SK-N-SH (cell line): ENCODE data around the gene SOX8. TPM values are rescaled to one million over a fixed set of nuclear protein-coding genes. Genes with fewer than 3 reads are reported as not detected.

ENCODE experiments used
- CTCF ChIA-PET: fragments of 300-600, 350-600 bp; formaldehyde crosslinking; extraction: SDS; loops from one replicate; lab custom pipeline; 2021; lab: Yijun Ruan, JAX
- POLR2A ChIA-PET: fragments of 350-600 bp; sonication (Branson Sonifier 250); formaldehyde crosslinking; extraction: SDS; loops from one replicate; lab custom pipeline; 2020; ENCODE audit warnings: antibody characterized with exemption, inconsistent platforms; lab: Yijun Ruan, JAX
- DNase-seq: peaks from one replicate; pipeline ENCODE4 v3.0.0; 2012
- H2AFZ ChIP-seq: fragments of 200-600 bp; sonication (generic); 2 replicates; pipeline ENCODE4 v1.8.1; 2016; ENCODE audit warnings: antibody characterized with exemption, mild to moderate bottlenecking, low read depth
- H3F3A ChIP-seq: fragments of 200-600 bp; sonication (generic); replicated peaks from 2 replicates; pipeline ENCODE3; 2016; ENCODE audit warnings: antibody characterized with exemption, mild to moderate bottlenecking; ENCODE audit not compliant: insufficient read depth
- H3K27ac ChIP-seq, 2 experiments: fragments of 200-500 bp in 1 of 2; fragments of 200-600 bp in 1 of 2; sonication (Bioruptor generic) in 1 of 2; sonication (generic), shearing (Covaris generic) in 1 of 2; 2 replicates each; pipeline versions ENCODE4 v1.5.1 to v1.6.1; 2014 to 2016; ENCODE audit warnings: low read depth in 2 of 2, inconsistent platforms in 1 of 2, low read length in 1 of 2, mild to moderate bottlenecking in 1 of 2, mixed read lengths in 1 of 2
- H3K27me3 ChIP-seq: fragments of 200-600 bp; sonication (generic), shearing (Covaris generic); 2 replicates; pipeline ENCODE4 v1.6.1; 2016; ENCODE audit warnings: mixed run types; ENCODE audit not compliant: insufficient read depth
- H3K36me3 ChIP-seq, 2 experiments: fragments of 200-500 bp in 1 of 2; fragments of 200-600 bp in 1 of 2; sonication (Bioruptor generic) in 1 of 2; sonication (generic) in 1 of 2; replicated peaks in 1 of 2; 2 replicates each; pipeline versions ENCODE3 to v1.5.1; 2014 to 2016; ENCODE audit warnings: low read length in 1 of 2, mild to moderate bottlenecking in 1 of 2; ENCODE audit not compliant: insufficient read depth in 2 of 2, control insufficient read depth in 1 of 2
- H3K4me1 ChIP-seq, 2 experiments: fragments of 200-500 bp in 1 of 2; fragments of 200-600 bp in 1 of 2; sonication (Bioruptor generic) in 1 of 2; sonication (generic), shearing (Covaris generic) in 1 of 2; 2 replicates each; pipeline versions ENCODE4 v1.5.1 to v1.6.1; 2014 to 2016; ENCODE audit warnings: low read depth in 1 of 2, low read length in 1 of 2, mixed run types in 1 of 2; ENCODE audit not compliant: insufficient read depth in 2 of 2, control insufficient read depth in 1 of 2
- H3K4me2 ChIP-seq: fragments of 200-600 bp; sonication (generic), shearing (Covaris generic); 2 replicates; pipeline ENCODE4 v1.6.1; 2017; ENCODE audit warnings: mixed run types
- H3K4me3 ChIP-seq, 2 experiments: fragments of 200-500 bp in 1 of 2; fragments of 200-600 bp in 1 of 2; sonication (Bioruptor generic) in 1 of 2; sonication (generic), shearing (Covaris generic) in 1 of 2; 2 replicates each; pipeline versions ENCODE4 v1.5.1 to v1.8.1; 2014 to 2016; ENCODE audit warnings: low read depth in 2 of 2, inconsistent platforms in 1 of 2, low read length in 1 of 2, mild to moderate bottlenecking in 1 of 2, mixed read lengths in 1 of 2, moderate library complexity in 1 of 2
- H3K79me2 ChIP-seq: fragments of 200-600 bp; sonication (generic); 2 replicates; pipeline ENCODE4 v1.8.1; 2017; ENCODE audit warnings: mild to moderate bottlenecking; ENCODE audit not compliant: insufficient read depth
- H3K9ac ChIP-seq: fragments of 200-600 bp; sonication (generic); 2 replicates; pipeline ENCODE4 v1.6.1; 2017; ENCODE audit warnings: mixed run types
- H3K9me2 ChIP-seq: fragments of 200-600 bp; sonication (generic); 2 replicates; pipeline ENCODE4 v1.6.1; 2017; ENCODE audit warnings: mixed run types
- H3K9me3 ChIP-seq: fragments of 200-600 bp; sonication (generic); 2 replicates; pipeline ENCODE4 v1.6.1; 2017; ENCODE audit warnings: mixed run types, mild to moderate bottlenecking, moderate library complexity
- H4K20me1 ChIP-seq: fragments of 200-600 bp; sonication (generic); 2 replicates; pipeline ENCODE4 v1.6.1; 2017; ENCODE audit warnings: mild to moderate bottlenecking, mixed run types; ENCODE audit not compliant: insufficient read depth
- EP300 ChIP-seq, 2 experiments: IDR thresholded peaks; 2 replicates each; pipeline versions ENCODE4 v1.4.0 to v1.6.1; 2012; ENCODE audit warnings: borderline replicate concordance in 1 of 2, low read depth in 1 of 2, low read length in 1 of 2
- EZH2phosphoT487 ChIP-seq: fragments of 200-600 bp; sonication (generic); IDR thresholded peaks from 2 replicates; pipeline ENCODE4 v1.6.1; 2017; ENCODE audit warnings: low read depth, mixed run types, mild to moderate bottlenecking, antibody characterized with exemption, moderate library complexity, borderline replicate concordance
- FOSL2 ChIP-seq: IDR thresholded peaks from 2 replicates; pipeline ENCODE4 v1.4.0; 2012; ENCODE audit warnings: low read depth, mild to moderate bottlenecking, moderate library complexity, borderline replicate concordance
- GABPA ChIP-seq: IDR thresholded peaks from 2 replicates; pipeline ENCODE4 v1.4.0; 2012; ENCODE audit warnings: low read depth, mild to moderate bottlenecking
- MAX ChIP-seq: IDR thresholded peaks from 2 replicates; pipeline ENCODE4 v1.4.0; 2012; ENCODE audit warnings: low read depth
- MEF2A ChIP-seq: IDR thresholded peaks from 2 replicates; pipeline ENCODE4 v1.4.0; 2012; ENCODE audit warnings: low read depth, borderline replicate concordance
- NRF1 ChIP-seq: IDR thresholded peaks from 2 replicates; pipeline ENCODE4 v1.6.1; 2012; ENCODE audit warnings: low read depth, mild to moderate bottlenecking, low read length
- PBX3 ChIP-seq: IDR thresholded peaks from 2 replicates; pipeline ENCODE4; 2012
- RAD21 ChIP-seq: IDR thresholded peaks from 2 replicates; pipeline ENCODE4 v1.6.1; 2012; ENCODE audit warnings: mild to moderate bottlenecking, low read length
- RCOR1 ChIP-seq: fragments of 150-350 bp; IDR thresholded peaks from 2 replicates; pipeline ENCODE4 v1.6.1; 2017; ENCODE audit warnings: antibody characterized with exemption, low read length
- RXRA ChIP-seq: IDR thresholded peaks from 2 replicates; pipeline ENCODE4 v1.4.0; 2012; ENCODE audit warnings: low read depth, mild to moderate bottlenecking, borderline replicate concordance
- SIN3A ChIP-seq: IDR thresholded peaks from 2 replicates; pipeline ENCODE4 v1.6.1; 2012; ENCODE audit warnings: low read depth, mild to moderate bottlenecking, low read length, moderate library complexity, borderline replicate concordance
- TEAD4 ChIP-seq: IDR thresholded peaks from 2 replicates; pipeline ENCODE4 v1.4.0; 2012; ENCODE audit warnings: mild to moderate bottlenecking, borderline replicate concordance; ENCODE audit not compliant: insufficient read depth
- WGBS: methylation state at CpG from one replicate; pipeline ENCODE4 v1.1.6; 2017; ENCODE audit warnings: low lambda C conversion rate; 5-methylcytosine and 5-hydroxymethylcytosine counted together
- polyA plus RNA-seq, 3 experiments: library from polyadenylated mRNA; depleted of rRNA; stranded (reverse); fragments of >200 nt; gene quantifications; 2 replicates each; pipeline ENCODE4 v1.2.3, GENCODE V29; 2012
- TF ChIP-seq, protein P1 (sequence below): IDR thresholded peaks from 2 replicates; pipeline ENCODE4 v1.4.0; 2012; ENCODE audit warnings: low read depth, borderline replicate concordance
- TF ChIP-seq, protein P2 (sequence below): fragments of 150-350 bp; IDR thresholded peaks from 2 replicates; pipeline ENCODE4 v1.6.1; 2016; ENCODE audit warnings: mild to moderate bottlenecking, low read depth, low read length

SOX8 gene
- polyA plus RNA-seq, 1 of the 3 experiments (the other 2 are of a cell fraction) = not detected

- peaks cover 59% of the 10 kb centered on the region for H3K27me3 ChIP-seq
- no peaks in the 10 kb centered on the region for H3F3A ChIP-seq
- no peak overlapping the region for H3K4me3 ChIP-seq
- no peaks in the 10 kb centered on the region for H3K79me2 ChIP-seq
- no peaks in the 10 kb centered on the region for H3K36me3 ChIP-seq
- no peaks in the 10 kb centered on the region for H4K20me1 ChIP-seq
- no peak overlapping the region for H2AFZ ChIP-seq
- no peak overlapping the region for H3K9ac ChIP-seq
- H3K4me2 ChIP-seq = no peak overlapping the region
- DNase-seq = no peak
- H3K27ac ChIP-seq = no peak overlapping the region
- no peaks in the 10 kb centered on the region for H3K9me2 ChIP-seq
- 60% methylated on average over 1 of the region's 8 CpGs for WGBS
- no peaks in the 10 kb centered on the region for H3K9me3 ChIP-seq
- TF ChIP-seq, protein P1, sequence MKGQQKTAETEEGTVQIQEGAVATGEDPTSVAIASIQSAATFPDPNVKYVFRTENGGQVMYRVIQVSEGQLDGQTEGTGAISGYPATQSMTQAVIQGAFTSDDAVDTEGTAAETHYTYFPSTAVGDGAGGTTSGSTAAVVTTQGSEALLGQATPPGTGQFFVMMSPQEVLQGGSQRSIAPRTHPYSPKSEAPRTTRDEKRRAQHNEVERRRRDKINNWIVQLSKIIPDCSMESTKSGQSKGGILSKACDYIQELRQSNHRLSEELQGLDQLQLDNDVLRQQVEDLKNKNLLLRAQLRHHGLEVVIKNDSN = no peak
- no peak for TF ChIP-seq SIN3A
- TF ChIP-seq RXRA = no peak
- no peak for TF ChIP-seq RCOR1
- TF ChIP-seq TEAD4 = no peak
- TF ChIP-seq EZH2phosphoT487 = no peak
- TF ChIP-seq EP300 (IDR thresholded peaks at IDR 0.05; ENCODE audit: borderline replicate concordance in 1 of 2, low read depth in 1 of 2, low read length in 1 of 2) = no peak
- no peak for TF ChIP-seq FOSL2
- TF ChIP-seq NRF1 = no peak
- no peak for TF ChIP-seq RAD21
- no peak for TF ChIP-seq PBX3
- no peak for TF ChIP-seq MAX
- TF ChIP-seq MEF2A = no peak
- TF ChIP-seq, protein P2, sequence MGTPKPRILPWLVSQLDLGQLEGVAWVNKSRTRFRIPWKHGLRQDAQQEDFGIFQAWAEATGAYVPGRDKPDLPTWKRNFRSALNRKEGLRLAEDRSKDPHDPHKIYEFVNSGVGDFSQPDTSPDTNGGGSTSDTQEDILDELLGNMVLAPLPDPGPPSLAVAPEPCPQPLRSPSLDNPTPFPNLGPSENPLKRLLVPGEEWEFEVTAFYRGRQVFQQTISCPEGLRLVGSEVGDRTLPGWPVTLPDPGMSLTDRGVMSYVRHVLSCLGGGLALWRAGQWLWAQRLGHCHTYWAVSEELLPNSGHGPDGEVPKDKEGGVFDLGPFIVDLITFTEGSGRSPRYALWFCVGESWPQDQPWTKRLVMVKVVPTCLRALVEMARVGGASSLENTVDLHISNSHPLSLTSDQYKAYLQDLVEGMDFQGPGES = no peak
- TF ChIP-seq GABPA = no peak
- H3K4me1 ChIP-seq = peaks cover 1 to 5% of the 10 kb centered on the region in 2 experiments; a peak in 3 of 4 replicates
- CTCF ChIA-PET = no interaction called here
- POLR2A ChIA-PET = no interaction called here
Measured at GRCh38 chr16:1014221-1014620, 32.7 kb downstream of the SOX8 start.
